K562 (cell line): ENCODE measurements around the gene DNAJB2. TPM values are rescaled to one million over a fixed set of nuclear protein-coding genes. Genes with fewer than 3 reads are reported as not detected.

Source experiments
- ATAC-seq: fragments of 200-7000 bp; cut with Tn5 transposase; 3 replicates; pipeline ENCODE4 v1.9.1; 2020; ENCODE audit warnings: moderate library complexity
- BruUV-seq: library from RNA; stranded (reverse); fragments of 400-500 nt; replicated peaks from 2 replicates; lab custom pipeline; 2021; lab: Mats Ljungman, UMichigan
- CTCF ChIA-PET: fragments of 300-600 bp; formaldehyde crosslinking; extraction: SDS; loops from one replicate; lab custom pipeline; 2021; ENCODE audit warnings: low intra/inter-chr PET ratio; lab: Yijun Ruan, JAX
- POLR2A ChIA-PET: fragments of 300-600, 350-650 bp; sonication (Branson Sonifier 250); formaldehyde crosslinking; extraction: SDS; loops from one replicate; lab custom pipeline; 2021; ENCODE audit warnings: antibody characterized with exemption, inconsistent platforms; lab: Yijun Ruan, JAX
- DNase-seq, 4 experiments: peaks; one replicate each; pipeline versions ENCODE4 v3.0.0 to v3.0.0-alpha.2; 2011 to 2018; ENCODE audit warnings: low spot score in 3 of 4, mixed read lengths in 3 of 4; ENCODE audit errors: extremely low read depth in 1 of 4
- FAIRE-seq: peaks from 2 replicates; lab custom pipeline; 2011; peaks lifted over from hg19 to GRCh38; lab: Jason Lieb, UNC
- H2AFZ ChIP-seq: 2 replicates; pipeline ENCODE4 v1.6.0; 2011; ENCODE audit warnings: low read depth, low read length, control low read depth, inconsistent platforms
- H3K27ac ChIP-seq: fragments of 200-600 bp; 3 replicates; pipeline ENCODE4 v1.8.0; 2011; ENCODE audit warnings: low read depth, mild to moderate bottlenecking, control low read depth, inconsistent platforms, low read length, moderate library complexity, mixed read lengths; ENCODE audit errors: extremely low read depth
- H3K27me3 ChIP-seq, 2 experiments: fragments of 300-600 bp in 1 of 2; 2 replicates in 1 of 2; 3 replicates in 1 of 2; pipeline versions ENCODE4 v1.6.0 to v1.8.0; 2011; ENCODE audit warnings: inconsistent platforms in 2 of 2, low read length in 2 of 2, mild to moderate bottlenecking in 1 of 2, mixed read lengths in 1 of 2, moderate library complexity in 1 of 2; ENCODE audit not compliant: control insufficient read depth in 2 of 2, insufficient read depth in 2 of 2
- H3K36me3 ChIP-seq: fragments of 300-600 bp; 3 replicates; pipeline ENCODE4 v1.8.0; 2011; ENCODE audit warnings: mild to moderate bottlenecking, low read length, inconsistent platforms; ENCODE audit not compliant: control insufficient read depth, insufficient read depth
- H3K4me1 ChIP-seq, 2 experiments: fragments of 200-600 bp in 1 of 2; replicated peaks in 1 of 2; 2 replicates in 1 of 2; 3 replicates in 1 of 2; pipeline versions ENCODE4 v1.5.1 to v1.8.0; 2011; ENCODE audit warnings: inconsistent platforms in 2 of 2, low read length in 2 of 2, mild to moderate bottlenecking in 1 of 2, mixed read lengths in 1 of 2, moderate library complexity in 1 of 2; ENCODE audit not compliant: control insufficient read depth in 2 of 2, insufficient read depth in 2 of 2
- H3K4me2 ChIP-seq: 2 replicates; pipeline ENCODE4 v1.6.1; 2011; ENCODE audit warnings: low read length, control low read depth, inconsistent platforms, mixed read lengths; ENCODE audit not compliant: insufficient read depth
- H3K4me3 ChIP-seq: fragments of 200-600 bp; sonication (generic), shearing (Covaris generic); 2 replicates; pipeline ENCODE4 v1.5.1; 2016; ENCODE audit warnings: control low read depth, inconsistent platforms
- H3K79me2 ChIP-seq: fragments of 200-600 bp; 3 replicates; pipeline ENCODE4 v1.8.0; 2011; ENCODE audit warnings: low read length, inconsistent platforms; ENCODE audit not compliant: control insufficient read depth, insufficient read depth
- H3K9ac ChIP-seq, 2 experiments: 2 replicates each; pipeline versions ENCODE4 v1.6.0 to v1.6.1; 2011; ENCODE audit warnings: low read depth in 2 of 2, low read length in 2 of 2, control low read depth in 1 of 2, inconsistent platforms in 1 of 2, mild to moderate bottlenecking in 1 of 2, mixed read lengths in 1 of 2; ENCODE audit not compliant: insufficient read depth in 1 of 2
- H3K9me1 ChIP-seq: one replicate; pipeline ENCODE4 v1.6.0; 2011; ENCODE audit warnings: inconsistent platforms, mild to moderate bottlenecking, low read length, moderate library complexity; ENCODE audit not compliant: control insufficient read depth, insufficient read depth
- H3K9me3 ChIP-seq: replicated peaks from 2 replicates; pipeline ENCODE4 v1.5.1; 2011; ENCODE audit warnings: low read depth, low read length, inconsistent platforms; ENCODE audit not compliant: control insufficient read depth, insufficient read depth
- H4K20me1 ChIP-seq: replicated peaks from 2 replicates; pipeline ENCODE4 v1.6.1; 2011; ENCODE audit warnings: low read length, inconsistent platforms, mixed read lengths; ENCODE audit not compliant: control insufficient read depth, insufficient read depth
- DPF2 ChIP-seq: fragments of 450-650 bp; IDR thresholded peaks from 2 replicates; pipeline ENCODE4 v1.6.1; 2016
- E2F6 ChIP-seq, 2 experiments: IDR thresholded peaks; 2 replicates each; pipeline ENCODE4 v1.6.1; 2011; ENCODE audit warnings: borderline replicate concordance in 1 of 2, control low read depth in 1 of 2, low read depth in 1 of 2, low read length in 1 of 2, mild to moderate bottlenecking in 1 of 2, mixed read lengths in 1 of 2, moderate library complexity in 1 of 2; ENCODE audit not compliant: insufficient read depth in 1 of 2, insufficient read length in 1 of 2, poor library complexity in 1 of 2, severe bottlenecking in 1 of 2; ENCODE audit errors: extremely low read depth in 1 of 2
- ETV1 ChIP-seq: fragments of 450-650 bp; conservative IDR thresholded peaks from 2 replicates; pipeline ENCODE4 v1.6.1; 2016; ENCODE audit warnings: missing genetic modification characterization, control low read depth, low read depth, missing compliant biosample characterization
- FOSL1 ChIP-seq: fragments of 200-800 bp; sonication (Bioruptor generic); conservative IDR thresholded peaks from 2 replicates; pipeline ENCODE4 v1.6.1; 2016; ENCODE audit warnings: missing genetic modification characterization, missing compliant biosample characterization
- KDM1A ChIP-seq, 2 experiments: fragments of 450-650 bp; IDR thresholded peaks; 2 replicates each; pipeline ENCODE4 v1.6.1; 2016; ENCODE audit warnings: mild to moderate bottlenecking in 2 of 2
- L3MBTL2 ChIP-seq: fragments of 450-650 bp; IDR thresholded peaks from 2 replicates; pipeline ENCODE4 v1.6.1; 2016; ENCODE audit warnings: mild to moderate bottlenecking, moderate library complexity
- MYC ChIP-seq, 2 experiments: fragments of 250-450 bp in 1 of 2; sonication (Bioruptor Pico) in 1 of 2; IDR thresholded peaks; 2 replicates each; pipeline versions ENCODE4 v1.5.1 to v1.6.1; 2012 to 2021; ENCODE audit warnings: low read depth in 2 of 2, borderline replicate concordance in 1 of 2, improper control_type of control experiment in 1 of 2, low read length in 1 of 2, mild to moderate bottlenecking in 1 of 2, moderate library complexity in 1 of 2
- PHB2 ChIP-seq: fragments of 450-650 bp; IDR thresholded peaks from 2 replicates; pipeline ENCODE4 v1.6.1; 2017; ENCODE audit warnings: low read depth
- ZFX ChIP-seq: sonication (generic); formaldehyde crosslinking; IDR thresholded peaks from 2 replicates; pipeline ENCODE4 v1.8.0; 2022; ENCODE audit warnings: mild to moderate bottlenecking, missing genetic modification reagents, moderate library complexity
- ZNF384 ChIP-seq: IDR thresholded peaks from 2 replicates; pipeline ENCODE4 v1.6.1; 2012; ENCODE audit warnings: low read depth, low read length, improper control_type of control experiment
- WGBS: fragments of 100-300 bp; shearing (Covaris generic); methylation state at CpG from one replicate; pipeline ENCODE4 v1.1.6; 2016; ENCODE audit warnings: low coverage, mixed read lengths; ENCODE audit not compliant: insufficient coverage; ENCODE audit errors: missing lambda C conversion rate; 5-methylcytosine and 5-hydroxymethylcytosine counted together
- in situ Hi-C: fragments of 300-500 bp; cut with MboI; formaldehyde crosslinking; loops from 4 replicates; pipeline ENCODE4 v1.15.0; 2018; ENCODE audit warnings: inconsistent platforms, mixed read lengths
- intact Hi-C: fragments of 100-400 bp; cut with micrococcal nuclease; formaldehyde crosslinking; loops from 2 replicates; pipeline ENCODE4 v1.14.2; 2022
- polyA plus RNA-seq, 8 experiments: library from polyadenylated mRNA; depleted of rRNA in 4 of 8; stranded (reverse) in 5 of 8; unstranded in 3 of 8; fragments of >200 nt; fragmentation: Nextera tagmentation in 2 of 8; fragmentation: Illumina TruSeq in 1 of 8; extraction: Ambion mirVana in 2 of 8; extraction: Trizol in 1 of 8; gene quantifications; 2 replicates each; pipeline versions ENCODE4 v1.2.1 to v1.2.3, GENCODE V29; 2011 to 2014; ENCODE audit warnings: inconsistent platforms in 1 of 8, missing spikeins in 1 of 8
- total RNA-seq, 7 experiments: library from RNA; depleted of rRNA in 6 of 7; stranded (reverse); fragments of >200 nt in 6 of 7; fragmentation: Illumina TruSeq in 2 of 7; extraction: Trizol in 2 of 7; gene quantifications; 2 replicates each; pipeline versions ENCODE4 v1.2.1 to v1.2.3, GENCODE V29; 2011 to 2021; ENCODE audit warnings: low replicate concordance in 1 of 7

The DNAJB2 gene
- total and polyA plus RNA-seq, 9 of the 15 experiments (the other 6 are each of a cell fraction or from before 2014, with no cell fraction given), result 0.08 to 3.0 (median 2.2) TPM; not detected in 1

GRCh38 chr2:219252900-219253752 lies 26.0 kb upstream of the DNAJB2 start, which contains the start of gene TUBA4B:
Gene TUBA4B, plus strand, starts transcription at chr2:219253243. Its CDS starts 165 bp downstream, at chr2:219253408.
- H3K27ac ChIP-seq, result peak within 1 kb of the TSS; percentile 75
- POLR2A ChIA-PET, result interaction anchor here (0.6 to 2.0 kb wide), 8 partner anchors 8 to 346 kb away, joined by 3 to 8 read pairs (median 4); partner anchors contain the start of genes DNAJB2, GLB1L and STK16
- TF ChIP-seq MYC (IDR thresholded peaks at IDR 0.05; ENCODE audit: low read depth, low read length), result peak; percentile 37
- no peak for TF ChIP-seq MYC (CRISPR knock-in tag; IDR thresholded peaks at IDR 0.05; ENCODE audit: borderline replicate concordance, low read depth)
- 0 out of 2 replicates have a peak, but pooled peaks have one; percentile 4 for TF ChIP-seq ETV1
- peak; percentile 31 to 62 for TF ChIP-seq E2F6 (IDR thresholded peaks at IDR 0.05; ENCODE audit: borderline replicate concordance in 1 of 2, extremely low read depth in 1 of 2, insufficient read depth in 1 of 2, insufficient read length in 1 of 2, low read depth in 1 of 2, low read length in 1 of 2, poor library complexity in 1 of 2, severe bottlenecking in 1 of 2)
- TF ChIP-seq DPF2, result 0 out of 2 replicates have a peak, but pooled peaks have one; percentile 3
- peak; percentile 28; the same call in 1 of the 2 replicates for TF ChIP-seq FOSL1
- TF ChIP-seq PHB2, result no peak
- TF ChIP-seq L3MBTL2, result peak; percentile 81
- TF ChIP-seq ZFX (CRISPR knock-in tag), result peak; percentile 24; the same call in 1 of the 2 replicates
- TF ChIP-seq KDM1A (IDR thresholded peaks at IDR 0.05), result 0 out of 4 replicates have a peak, but pooled peaks of 1 of the 2 experiments have one; percentile 10
- TF ChIP-seq ZNF384, result no peak

More at GRCh38 chr2:219252900-219253752, 26.0 kb upstream of the DNAJB2 start, which contains the start of gene TUBA4B:
- ATAC-seq, result peak; percentile 50
- in situ Hi-C loops (no loop called here), intact Hi-C loops (loop anchor here (2.0 kb wide), 1 partner anchor 26 kb away; the partner anchor contains the start of gene DNAJB2)
- CTCF ChIA-PET, result no interaction called here
- WGBS, result 3% methylated on average over 28 of the region's 49 CpGs
- peaks cover 24% of the 10 kb centered on the region for H3K79me2 ChIP-seq
- 0 out of 5 replicates have a peak, but pooled peaks cover 0 to 4% of the 10 kb centered on the region in 2 experiments for H3K27me3 ChIP-seq
- H4K20me1 ChIP-seq, result 0 out of 2 replicates have a peak, but pooled peaks cover 3% of the 10 kb centered on the region
- H3K9ac ChIP-seq, result peak within 1 kb of the TSS; percentile 71 to 92
- H3K4me1 ChIP-seq, result peaks cover 18 to 47% of the 10 kb centered on the region in 2 experiments; a peak in 4 of 5 replicates
- FAIRE-seq, result no peak
- TSS peak; percentile 56 for BruUV-seq
- H3K9me3 ChIP-seq, result no peaks in the 10 kb centered on the region
- peak within 1 kb of the TSS; percentile 82 for H3K4me2 ChIP-seq
- peak within 1 kb of the TSS; percentile 58 for H3K4me3 ChIP-seq
- H2AFZ ChIP-seq, result peak within 1 kb of the TSS; percentile 88
- DNase-seq, result peak; percentile 46 to 65 (median 54)
- H3K9me1 ChIP-seq, result no peaks in the 10 kb centered on the region
- peaks cover 40% of the 10 kb centered on the region; the same call in 2 of the 3 replicates for H3K36me3 ChIP-seq
